Upper lobe of left lung (tissue), 4 donors: ENCODE measurements around the gene CTCFL.

Source experiments
- CTCF ChIP-seq, 6 experiments: fragments of 450-650 bp in 4 of 6; fragments of 200-600 bp in 2 of 6; sonication (generic) in 2 of 6; IDR thresholded peaks; one replicate each; pipeline ENCODE4 v1.5.1; 2016 to 2019; ENCODE audit warnings: antibody characterized with exemption in 6 of 6
- POLR2A ChIP-seq, 4 donors: fragments of 450-650 bp; IDR thresholded peaks; one replicate each; pipeline ENCODE4 v1.5.1; 2016 to 2017; ENCODE audit warnings: antibody characterized with exemption in 4 of 4, mild to moderate bottlenecking in 2 of 4
- POLR2AphosphoS5 ChIP-seq, 2 donors: sonication (generic); formaldehyde crosslinking; IDR thresholded peaks; one replicate each; pipeline ENCODE4 v1.5.1; 2017; ENCODE audit warnings: antibody characterized with exemption in 2 of 2

- TF ChIP-seq POLR2A (IDR thresholded peaks at IDR 0.05) (no peak), POLR2AphosphoS5 (IDR thresholded peaks at IDR 0.05) (no peak), CTCF (IDR thresholded peaks at IDR 0.05) (no peak)
Measured at GRCh38 chr20:57508831-57509230, 16.1 kb downstream of the CTCFL start.
